ENCODE measurements around the gene ADAMTSL3. TPM values are rescaled to one million over a fixed set of nuclear protein-coding genes. Genes with fewer than 3 reads are reported as not detected.

The ADAMTSL3 gene
- total RNA-seq, 2 donors from 2014 or later = 12.2 to 21.2 TPM

DNA sequence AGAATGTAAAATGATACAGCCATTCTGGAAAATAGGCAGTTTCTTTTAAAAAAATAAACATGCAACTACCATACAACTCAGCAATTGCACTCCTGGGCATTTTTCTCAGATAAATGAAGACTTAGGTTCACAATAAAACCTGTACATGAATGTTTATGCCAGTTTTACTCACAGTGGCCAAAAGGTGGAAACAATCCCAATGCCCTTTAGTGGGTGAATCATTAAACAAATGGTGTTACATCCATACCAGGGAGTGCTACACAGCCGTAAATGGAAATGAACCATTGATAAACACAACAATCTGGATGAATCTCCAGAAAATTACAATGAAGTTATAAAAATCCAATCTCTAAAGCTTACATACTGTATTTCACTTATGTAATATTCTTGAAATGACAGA, 140.3 kb downstream of the ADAMTSL3 start:
- Histone ChIP-seq H3K27ac (no peak overlapping the region), H3K4me3 (no peak overlapping the region), H3K36me3 (no peaks in the 10 kb centered on the region), H3K27me3 (no peaks in the 10 kb centered on the region), H3K9me3 (no peaks in the 10 kb centered on the region), H3K4me1 (no peaks in the 10 kb centered on the region)
- TF ChIP-seq, protein P1, sequence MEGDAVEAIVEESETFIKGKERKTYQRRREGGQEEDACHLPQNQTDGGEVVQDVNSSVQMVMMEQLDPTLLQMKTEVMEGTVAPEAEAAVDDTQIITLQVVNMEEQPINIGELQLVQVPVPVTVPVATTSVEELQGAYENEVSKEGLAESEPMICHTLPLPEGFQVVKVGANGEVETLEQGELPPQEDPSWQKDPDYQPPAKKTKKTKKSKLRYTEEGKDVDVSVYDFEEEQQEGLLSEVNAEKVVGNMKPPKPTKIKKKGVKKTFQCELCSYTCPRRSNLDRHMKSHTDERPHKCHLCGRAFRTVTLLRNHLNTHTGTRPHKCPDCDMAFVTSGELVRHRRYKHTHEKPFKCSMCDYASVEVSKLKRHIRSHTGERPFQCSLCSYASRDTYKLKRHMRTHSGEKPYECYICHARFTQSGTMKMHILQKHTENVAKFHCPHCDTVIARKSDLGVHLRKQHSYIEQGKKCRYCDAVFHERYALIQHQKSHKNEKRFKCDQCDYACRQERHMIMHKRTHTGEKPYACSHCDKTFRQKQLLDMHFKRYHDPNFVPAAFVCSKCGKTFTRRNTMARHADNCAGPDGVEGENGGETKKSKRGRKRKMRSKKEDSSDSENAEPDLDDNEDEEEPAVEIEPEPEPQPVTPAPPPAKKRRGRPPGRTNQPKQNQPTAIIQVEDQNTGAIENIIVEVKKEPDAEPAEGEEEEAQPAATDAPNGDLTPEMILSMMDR (IDR thresholded peaks at IDR 0.05) = no peak
- no peak for DNase-seq (ENCODE audit: low spot score)

DNA sequence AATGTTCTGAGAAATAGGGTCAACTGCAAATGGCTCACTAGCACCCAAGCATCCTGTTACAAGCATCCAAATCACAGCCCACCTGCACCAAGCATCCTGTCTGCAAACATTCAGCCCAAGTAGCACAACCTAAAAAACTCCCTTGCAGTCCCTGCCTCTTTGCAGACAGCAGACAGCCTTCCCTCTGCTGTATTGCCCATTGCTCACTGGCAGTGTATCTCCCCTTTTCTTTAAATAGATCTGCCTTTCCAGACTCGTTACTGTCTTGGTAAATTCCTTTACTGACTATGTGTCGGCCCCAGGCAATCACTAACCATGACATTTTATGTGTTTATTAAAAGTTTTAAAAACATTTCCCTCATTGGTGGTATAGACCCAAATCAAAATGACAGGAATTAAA, 155.4 kb downstream of the ADAMTSL3 start:
- H3K4me3 ChIP-seq = no peak overlapping the region
- peaks cover 0 to 13% of the 10 kb centered on the region in 2 donors for H3K9me3 ChIP-seq
- no peaks in the 10 kb centered on the region for H3K4me1 ChIP-seq
- TF ChIP-seq, protein P1 (IDR thresholded peaks at IDR 0.05) = no peak
- peaks cover 11% of the 10 kb centered on the region for H3K36me3 ChIP-seq
- DNase-seq (ENCODE audit: low spot score) = no peak
- no peaks in the 10 kb centered on the region for H3K27me3 ChIP-seq
- H3K27ac ChIP-seq = no peak overlapping the region

DNA sequence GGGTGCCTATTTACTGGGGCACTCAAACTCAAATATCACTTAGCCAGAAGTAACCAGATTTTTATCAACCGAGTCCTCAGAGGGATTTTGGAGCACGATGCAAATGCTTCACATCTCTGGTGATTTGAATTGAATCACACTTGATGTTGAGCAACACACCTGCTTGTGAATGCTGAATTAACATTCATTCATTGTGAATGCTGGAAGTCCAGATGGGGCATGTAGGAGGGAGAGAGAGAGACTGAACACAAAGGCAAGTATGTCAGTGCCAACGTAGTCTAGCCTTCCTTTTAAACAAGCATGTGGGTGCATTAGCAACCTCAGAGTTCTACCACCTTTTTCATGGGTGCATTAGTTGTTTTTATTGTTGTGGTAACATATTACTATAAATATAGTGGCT, 156.2 kb downstream of the ADAMTSL3 start:
- Histone ChIP-seq H3K27me3 (no peaks in the 10 kb centered on the region), H3K27ac (no peak overlapping the region), H3K9me3 (peaks cover 0 to 13% of the 10 kb centered on the region in 2 donors), H3K4me1 (no peaks in the 10 kb centered on the region), H3K4me3 (no peak overlapping the region), H3K36me3 (peaks cover 11% of the 10 kb centered on the region)
- TF ChIP-seq, protein P1 (IDR thresholded peaks at IDR 0.05) = no peak
- no peak for DNase-seq (ENCODE audit: low spot score)

DNA sequence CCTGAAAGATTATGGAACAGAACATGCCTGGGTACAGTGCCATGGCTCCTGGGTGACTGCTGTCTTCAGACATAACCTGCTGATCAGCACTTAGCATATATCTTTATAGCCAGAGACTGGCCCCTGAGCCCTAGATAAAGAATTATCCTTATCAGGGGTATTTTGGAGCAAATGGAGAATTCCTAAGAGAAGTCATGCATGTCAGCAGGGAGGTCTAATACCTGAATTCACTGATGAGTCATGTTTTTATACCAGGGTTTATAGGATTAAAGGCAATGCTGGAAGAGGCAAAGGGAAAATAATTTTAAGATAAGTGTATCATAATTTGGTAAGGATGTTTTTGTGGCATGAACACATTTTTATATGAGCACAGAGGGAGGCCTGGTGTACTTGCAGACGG, 159.8 kb downstream of the ADAMTSL3 start:
- TF ChIP-seq, protein P1 (IDR thresholded peaks at IDR 0.05) = no peak
- no peaks in the 10 kb centered on the region for H3K4me1 ChIP-seq
- no peaks in the 10 kb centered on the region for H3K9me3 ChIP-seq
- no peak overlapping the region for H3K27ac ChIP-seq
- no peaks in the 10 kb centered on the region for H3K36me3 ChIP-seq
- H3K27me3 ChIP-seq = no peaks in the 10 kb centered on the region
- DNase-seq (ENCODE audit: low spot score) = no peak
- H3K4me3 ChIP-seq = no peak overlapping the region

DNA sequence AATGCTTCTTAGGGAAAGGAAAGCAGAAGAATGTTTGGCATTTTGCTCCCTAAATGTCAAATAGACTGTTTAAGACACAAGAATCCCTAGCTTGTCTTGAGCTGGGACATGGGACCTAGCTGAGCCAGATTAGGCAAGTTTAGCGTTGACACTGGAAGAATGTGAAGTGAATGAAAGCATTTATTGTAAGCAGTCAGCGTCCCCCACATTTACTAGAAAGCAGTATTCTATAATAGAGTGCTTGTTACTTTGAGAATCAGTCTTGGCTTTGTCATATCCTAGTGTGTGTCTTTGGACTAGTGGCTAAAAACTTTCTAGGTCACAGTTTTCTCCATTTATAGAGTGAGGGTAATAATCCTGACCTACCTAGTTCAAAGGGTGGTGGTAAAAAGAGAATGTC, 161.6 kb downstream of the ADAMTSL3 start:
- no peak for DNase-seq (ENCODE audit: low spot score)
- no peaks in the 10 kb centered on the region for H3K4me1 ChIP-seq
- no peak overlapping the region for H3K27ac ChIP-seq
- TF ChIP-seq, protein P1 (IDR thresholded peaks at IDR 0.05) = no peak
- H3K4me3 ChIP-seq = no peak overlapping the region
- no peaks in the 10 kb centered on the region for H3K9me3 ChIP-seq
- no peaks in the 10 kb centered on the region for H3K27me3 ChIP-seq
- H3K36me3 ChIP-seq = no peaks in the 10 kb centered on the region

DNA sequence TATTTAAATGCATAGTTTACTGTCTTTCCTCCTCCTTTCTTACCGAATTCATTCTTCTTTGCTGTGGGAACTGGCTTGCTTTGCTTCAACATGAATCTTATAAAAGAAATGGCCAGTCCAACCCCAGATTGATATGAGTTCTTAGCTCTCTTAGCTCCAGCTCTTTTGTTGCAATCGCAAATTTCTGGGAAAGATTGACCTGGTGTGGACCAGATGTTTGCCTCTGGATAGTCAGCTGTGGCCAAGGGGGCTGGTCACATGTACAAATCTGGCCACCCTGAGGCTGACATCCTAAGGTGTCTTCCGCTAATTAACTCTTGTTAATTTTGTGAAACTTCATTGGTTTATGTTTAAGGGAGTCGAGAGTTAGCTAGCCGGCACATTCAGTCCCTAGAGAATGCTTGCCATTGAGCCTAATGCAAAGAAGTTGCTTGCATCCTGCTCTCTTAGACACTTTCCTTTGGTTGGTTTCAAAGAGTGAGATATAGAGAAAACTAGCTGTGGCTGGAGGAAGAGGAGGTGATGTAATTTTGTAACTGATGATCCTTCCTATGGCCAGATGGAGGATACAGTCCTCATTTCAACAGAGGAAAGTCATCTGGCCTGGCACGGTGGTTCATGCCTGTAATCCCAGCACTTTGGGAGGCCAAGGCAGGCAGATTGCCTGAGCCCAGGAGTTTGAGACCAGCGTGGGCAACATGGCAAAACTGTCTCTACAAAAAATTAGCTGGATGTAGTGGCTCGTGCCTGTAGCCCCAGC, 162.4 kb downstream of the ADAMTSL3 start:
- H3K4me1 ChIP-seq = no peaks in the 10 kb centered on the region
- no peak for DNase-seq (ENCODE audit: low spot score)
- TF ChIP-seq, protein P1 (IDR thresholded peaks at IDR 0.05) = no peak
- no peaks in the 10 kb centered on the region for H3K27me3 ChIP-seq
- H3K4me3 ChIP-seq = no peak overlapping the region
- H3K9me3 ChIP-seq = no peaks in the 10 kb centered on the region
- H3K27ac ChIP-seq = no peak overlapping the region
- H3K36me3 ChIP-seq = no peaks in the 10 kb centered on the region

Data from right atrium auricular region (tissue), 2 donors.